Amniotic stem cell (primary cell): Measurements from ENCODE around the gene GLOD4.
"Not testable (repeated sequence)": the region's sequence is repeated elsewhere in the genome, so short reads cannot be mapped to it uniquely, and the experiment has no call there.

ENCODE experiments used
- DNase-seq: peaks from one replicate; lab custom pipeline; 2025; lab: John Stamatoyannopoulos, UW

GLOD4 gene

GRCh38 chr17:802481-802880, 20.4 kb upstream of the GLOD4 start:
- DNase-seq, result no peak

- DNase-seq, result no peak
These were observed 19.6 kb upstream of the GLOD4 start for GRCh38 chr17:801660-802059.

GRCh38 chr17:800446-801242, 18.6 kb upstream of the GLOD4 start:
- no peak for DNase-seq

GRCh38 chr17:799261-799660, 17.2 kb upstream of the GLOD4 start:
- no peak for DNase-seq

GRCh38 chr17:798246-798645, 16.2 kb upstream of the GLOD4 start:
- DNase-seq, result no peak

- DNase-seq, result no peak
These were observed 15.3 kb upstream of the GLOD4 start for GRCh38 chr17:797236-797840.

GRCh38 chr17:796609-797008, 14.5 kb upstream of the GLOD4 start:
- no peak for DNase-seq

- DNase-seq, result no peak
These were observed 13.6 kb upstream of the GLOD4 start for GRCh38 chr17:795721-796120.

- DNase-seq, result no peak
These were observed 13.2 kb upstream of the GLOD4 start for GRCh38 chr17:795276-795675.

GRCh38 chr17:794876-795275, 12.8 kb upstream of the GLOD4 start:
- peak; percentile 40 for DNase-seq

GRCh38 chr17:792277-792676, 10.2 kb upstream of the GLOD4 start:
- no peak for DNase-seq

- DNase-seq, result no peak
These were observed 9.7 kb upstream of the GLOD4 start for GRCh38 chr17:791829-792228.

- not testable (repeated sequence) for DNase-seq
These were observed 8.8 kb upstream of the GLOD4 start for GRCh38 chr17:790874-791247.

GRCh38 chr17:789931-790873, 8.1 kb upstream of the GLOD4 start:
- DNase-seq, result not testable (repeated sequence)

- DNase-seq, result no peak
These were observed 7.2 kb upstream of the GLOD4 start for GRCh38 chr17:789160-789840.

GRCh38 chr17:788551-788950, 6.5 kb upstream of the GLOD4 start:
- DNase-seq, result no peak

GRCh38 chr17:787641-788221, 5.7 kb upstream of the GLOD4 start:
- DNase-seq, result no peak

GRCh38 chr17:785901-786300, 3.8 kb upstream of the GLOD4 start:
- not testable (repeated sequence) for DNase-seq

GRCh38 chr17:784143-784542, 2.1 kb upstream of the GLOD4 start:
- DNase-seq, result no peak

- no peak for DNase-seq
These were observed 4.0 kb downstream of the GLOD4 start for GRCh38 chr17:778096-778495.

GRCh38 chr17:774313-774584, 7.8 kb downstream of the GLOD4 start:
- DNase-seq, result no peak
